Measurements from ENCODE around the gene AAK1.
"Not testable (repeated sequence)": the region's sequence is repeated elsewhere in the genome, so short reads cannot be mapped to it uniquely, and the experiment has no call there.

AAK1 gene

DNA sequence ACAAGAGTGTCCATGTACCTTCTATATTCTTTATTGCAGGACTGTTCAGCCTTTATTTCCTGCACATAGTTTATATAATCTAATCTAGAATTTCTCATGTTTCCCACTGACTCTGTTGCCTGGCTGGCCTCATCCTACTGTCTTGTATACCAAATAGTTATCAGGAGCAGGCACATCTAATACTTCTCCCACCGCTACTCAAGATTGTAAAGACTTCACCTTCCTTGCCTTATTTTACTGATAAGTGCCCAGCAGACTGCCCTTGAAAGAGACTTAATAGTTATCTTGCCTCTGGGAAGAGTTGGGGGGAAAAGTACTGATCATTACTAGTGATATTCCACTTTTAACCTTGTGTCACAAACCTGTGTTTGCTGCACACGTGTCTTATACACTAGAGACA lies 26.1 kb upstream of the AAK1 start:
- H3K4me3 ChIP-seq (ENCODE audit: low read length), result no peak overlapping the region
- TF ChIP-seq ZNF274 (IDR thresholded peaks at IDR 0.05; ENCODE audit: low read depth, low read length), result no peak

DNA sequence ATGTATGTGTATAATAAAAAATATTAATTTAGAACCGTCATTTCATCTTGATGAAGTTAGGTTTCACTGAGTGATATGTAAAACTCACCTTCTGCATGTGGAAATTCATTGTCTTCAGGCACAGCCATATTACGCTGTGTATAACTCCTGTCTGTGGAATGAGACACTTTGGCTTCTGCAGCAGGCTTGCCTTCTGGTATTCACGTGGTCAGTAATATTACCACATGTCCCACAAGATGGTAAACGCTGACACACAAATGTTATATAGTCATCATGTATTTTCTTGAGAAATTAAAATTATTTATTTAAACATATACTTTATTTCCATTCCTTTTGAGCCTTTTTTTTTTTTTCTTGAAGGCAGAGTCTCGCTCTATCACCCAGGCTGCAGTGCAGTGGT lies 25.1 kb upstream of the AAK1 start:
- no peak overlapping the region for H3K4me3 ChIP-seq (ENCODE audit: low read length)
- no peak for TF ChIP-seq ZNF274 (IDR thresholded peaks at IDR 0.05; ENCODE audit: low read depth, low read length)

GRCh38 chr2:69667805-69668382 lies 24.4 kb upstream of the AAK1 start:
- no peak overlapping the region for H3K4me3 ChIP-seq (ENCODE audit: low read length)
- no peak for TF ChIP-seq ZNF274 (IDR thresholded peaks at IDR 0.05; ENCODE audit: low read depth, low read length)

GRCh38 chr2:69665152-69665551 lies 21.6 kb upstream of the AAK1 start:
- H3K4me3 ChIP-seq (ENCODE audit: low read length), result no peak overlapping the region
- no peak for TF ChIP-seq ZNF274 (IDR thresholded peaks at IDR 0.05; ENCODE audit: low read depth, low read length)

DNA sequence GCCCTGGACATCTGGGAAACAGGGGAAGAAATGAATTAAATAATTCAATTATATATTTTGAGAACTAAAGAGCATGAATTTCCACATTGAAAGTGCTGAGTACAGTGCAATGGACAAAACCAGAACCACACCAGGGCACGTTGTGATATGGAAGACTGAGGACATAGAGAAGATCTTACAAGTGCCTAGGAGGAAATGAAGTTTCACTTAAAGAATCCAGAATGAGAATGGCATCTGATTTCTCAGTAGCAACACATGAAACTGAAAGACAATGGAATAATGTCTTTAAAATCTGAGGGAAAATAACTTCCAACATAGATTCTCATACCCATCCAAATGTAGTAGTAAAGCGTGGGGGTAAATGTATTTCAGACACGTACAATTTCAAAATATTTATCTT lies 20.3 kb upstream of the AAK1 start:
- no peak overlapping the region for H3K4me3 ChIP-seq (ENCODE audit: low read length)
- no peak for TF ChIP-seq ZNF274 (IDR thresholded peaks at IDR 0.05; ENCODE audit: low read depth, low read length)

- H3K4me3 ChIP-seq (ENCODE audit: low read length), result not testable (repeated sequence)
Measured at GRCh38 chr2:69662547-69662946, 19.0 kb upstream of the AAK1 start.

DNA sequence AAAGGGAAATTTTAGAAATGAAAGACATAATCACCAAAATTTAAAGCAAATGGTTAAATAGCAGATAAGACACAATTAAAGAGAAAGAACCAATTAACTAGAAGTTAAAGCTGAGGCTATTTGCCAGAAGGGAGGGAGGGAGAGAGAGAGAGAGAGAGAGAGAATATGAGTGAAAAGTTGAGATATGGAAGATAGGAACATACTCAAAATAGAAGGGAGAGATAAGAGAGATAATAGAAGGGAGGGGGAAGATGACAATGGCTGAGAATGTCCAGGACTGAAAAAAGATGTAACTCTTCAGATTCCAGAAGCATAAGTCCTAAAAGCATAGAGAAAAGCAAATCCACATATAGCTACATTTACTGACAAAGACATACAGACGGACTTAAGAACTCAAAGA lies 17.1 kb upstream of the AAK1 start:
- H3K4me3 ChIP-seq (ENCODE audit: low read length), result no peak overlapping the region
- TF ChIP-seq ZNF274 (IDR thresholded peaks at IDR 0.05; ENCODE audit: low read depth, low read length), result no peak

GRCh38 chr2:69659941-69660483 lies 16.5 kb upstream of the AAK1 start:
- no peak overlapping the region for H3K4me3 ChIP-seq (ENCODE audit: low read length)
- TF ChIP-seq ZNF274 (IDR thresholded peaks at IDR 0.05; ENCODE audit: low read depth, low read length), result no peak

DNA sequence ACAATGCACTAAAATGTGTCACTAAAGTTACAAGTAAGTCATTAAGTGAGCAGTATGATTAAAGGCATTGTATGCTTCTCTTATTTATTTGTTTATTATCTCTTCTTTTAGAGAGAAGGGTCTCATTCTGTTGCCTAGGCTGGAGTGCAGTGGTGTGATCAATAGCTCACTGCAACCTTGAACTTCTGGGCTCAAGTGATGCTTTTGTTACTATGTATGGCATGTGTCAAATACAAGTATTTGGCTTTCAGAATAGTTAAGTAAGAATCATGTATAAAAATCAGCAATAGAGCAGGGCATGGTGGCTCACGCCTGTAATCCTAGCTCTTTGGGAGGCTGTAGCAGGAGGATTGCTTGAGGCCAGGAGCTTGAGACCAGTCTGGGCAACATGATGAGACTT lies 15.8 kb upstream of the AAK1 start:
- TF ChIP-seq ZNF274 (IDR thresholded peaks at IDR 0.05; ENCODE audit: low read depth, low read length), result no peak
- no peak overlapping the region for H3K4me3 ChIP-seq (ENCODE audit: low read length)

DNA sequence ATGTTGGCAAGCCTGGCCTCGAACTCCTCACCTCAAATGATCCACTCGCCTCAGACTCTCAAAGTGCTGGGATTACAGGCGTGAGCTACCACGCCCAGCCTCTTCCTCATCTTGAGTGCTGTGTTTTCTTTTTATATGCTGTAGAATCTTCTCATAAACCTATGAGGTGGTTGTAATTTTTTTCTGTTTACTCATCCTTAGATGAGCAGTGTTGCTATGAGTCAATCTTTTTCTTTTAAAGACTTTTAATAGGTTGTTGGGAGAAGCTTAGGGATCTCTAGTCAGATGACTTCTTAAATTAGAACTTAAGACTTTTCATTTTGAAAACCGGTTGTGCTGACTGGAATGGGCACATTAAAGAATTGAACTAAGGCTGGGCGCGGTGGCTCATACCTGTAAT lies 8.7 kb upstream of the AAK1 start:
- no peak for TF ChIP-seq ZNF274 (IDR thresholded peaks at IDR 0.05; ENCODE audit: low read depth, low read length)
- H3K4me3 ChIP-seq (ENCODE audit: low read length), result no peak overlapping the region

GRCh38 chr2:69647196-69647595 lies 3.7 kb upstream of the AAK1 start:
- not testable (repeated sequence) for H3K4me3 ChIP-seq (ENCODE audit: low read length)

GRCh38 chr2:69646714-69647113 lies 3.2 kb upstream of the AAK1 start:
- TF ChIP-seq ZNF274 (IDR thresholded peaks at IDR 0.05; ENCODE audit: low read depth, low read length), result no peak
- no peak overlapping the region for H3K4me3 ChIP-seq (ENCODE audit: low read length)

GRCh38 chr2:69645921-69646320 lies 2.4 kb upstream of the AAK1 start:
- H3K4me3 ChIP-seq (ENCODE audit: low read length), result no peak overlapping the region
- no peak for TF ChIP-seq ZNF274 (IDR thresholded peaks at IDR 0.05; ENCODE audit: low read depth, low read length)

GRCh38 chr2:69645031-69645431 lies 1.5 kb upstream of the AAK1 start:
- TF ChIP-seq ZNF274 (IDR thresholded peaks at IDR 0.05; ENCODE audit: low read depth, low read length), result no peak
- peak overlapping the region; percentile 96 for H3K4me3 ChIP-seq (ENCODE audit: low read length)

GRCh38 chr2:69644506-69644979 lies 1.0 kb upstream of the AAK1 start:
- H3K4me3 ChIP-seq (ENCODE audit: low read length), result peak overlapping the region; percentile 96
- no peak for TF ChIP-seq ZNF274 (IDR thresholded peaks at IDR 0.05; ENCODE audit: low read depth, low read length)

All from GM08714 (cell line).